ENCODE measurements around the gene FNTB.

Gene FNTB

DNA sequence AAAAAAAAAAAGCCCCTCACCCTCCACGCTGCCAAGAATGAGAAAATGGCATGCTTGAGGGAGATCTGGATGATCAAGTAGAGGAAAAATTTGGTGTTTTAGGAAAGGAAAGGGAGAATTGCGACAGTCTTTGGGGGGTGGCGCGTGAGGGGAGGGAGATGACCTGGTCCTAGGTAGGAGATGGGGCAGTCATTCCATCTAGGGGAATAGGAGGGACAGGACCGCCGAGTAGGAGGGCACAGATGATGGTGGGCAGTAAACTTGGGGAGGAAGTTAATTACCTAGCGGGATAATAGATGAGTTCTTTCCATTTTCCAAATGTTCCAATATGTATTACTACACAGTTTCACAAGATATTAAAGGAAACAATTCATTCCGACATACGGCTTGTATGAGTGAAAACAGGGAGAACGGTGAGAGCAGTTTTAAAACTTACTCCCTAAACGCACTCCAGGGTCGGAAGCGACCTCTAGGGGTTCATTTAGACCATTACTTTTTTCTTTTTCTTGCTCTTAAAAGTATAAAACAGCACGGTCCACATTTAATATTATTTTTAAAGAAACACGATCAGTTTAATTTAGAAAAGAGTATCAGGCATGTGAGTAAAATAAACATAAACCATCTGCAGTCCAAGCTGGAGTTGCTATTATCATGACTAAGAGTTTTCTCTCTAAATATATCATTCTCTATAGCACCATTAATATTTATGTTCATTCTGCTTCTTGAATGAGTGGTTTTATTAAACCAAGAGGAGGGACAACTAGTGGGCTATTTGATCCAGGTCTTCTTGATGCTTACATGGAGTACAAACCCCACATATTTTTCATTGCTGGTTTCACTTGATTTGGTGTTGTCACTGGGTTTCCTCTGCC, 3.0 kb upstream of the FNTB start:
- DNase-seq: peak; percentile 90

DNA sequence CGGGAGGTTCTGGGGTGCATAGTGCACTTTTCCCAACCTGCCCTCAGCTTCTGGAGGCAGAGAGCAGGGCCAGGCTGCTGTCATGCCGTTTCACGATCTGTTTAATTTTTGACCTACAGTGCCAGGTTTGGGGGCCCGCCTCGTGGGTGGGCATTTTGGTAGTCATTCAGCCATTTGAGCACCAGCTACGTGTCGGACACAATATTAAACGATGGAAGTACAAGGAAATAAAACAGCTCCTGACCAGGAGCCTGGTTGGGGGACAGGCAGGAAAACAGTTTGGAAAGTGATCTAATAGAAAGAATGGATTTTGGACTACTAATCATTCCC, 708 bp downstream of the FNTB start:
- DNase-seq: no peak

DNA sequence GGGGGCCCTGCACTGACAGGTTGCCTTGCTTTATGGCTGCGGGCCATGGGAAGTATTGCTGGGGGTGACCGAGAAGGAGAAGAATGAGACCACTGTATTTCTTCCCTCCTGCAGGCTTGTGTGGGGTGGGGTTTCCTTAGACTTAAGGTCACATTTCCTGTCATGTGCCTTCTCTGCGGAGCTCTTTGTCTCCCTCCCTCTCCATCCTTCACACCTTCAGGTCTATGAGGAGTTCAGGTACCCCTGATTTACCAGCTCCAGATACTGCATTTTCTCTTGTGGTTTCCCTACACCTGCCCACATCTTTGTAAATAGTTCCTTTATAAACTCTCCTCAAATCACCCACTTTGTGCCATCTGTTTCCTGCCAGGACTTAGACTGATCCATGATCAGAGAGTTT, 3.6 kb downstream of the FNTB start:
- no peak for DNase-seq

DNA sequence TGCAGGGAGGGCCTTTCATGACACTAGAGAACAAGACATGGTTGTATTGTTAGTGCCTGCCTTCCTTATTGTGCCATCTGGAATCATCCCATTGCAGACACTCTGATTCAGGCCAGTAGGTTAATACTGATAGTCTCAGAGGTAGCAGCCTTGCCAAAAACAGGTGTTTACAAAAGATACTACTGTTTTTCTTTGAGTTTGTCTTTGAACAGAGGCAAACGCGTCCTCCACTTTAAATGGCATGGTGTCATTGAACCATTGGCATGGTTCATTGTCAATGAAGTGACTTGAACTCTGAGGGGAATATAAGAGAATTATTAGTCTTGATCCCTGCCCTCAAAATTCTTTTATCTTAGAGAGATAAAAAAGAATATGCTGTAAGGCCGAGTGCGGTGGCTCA, 4.2 kb downstream of the FNTB start:
- DNase-seq: no peak

DNA sequence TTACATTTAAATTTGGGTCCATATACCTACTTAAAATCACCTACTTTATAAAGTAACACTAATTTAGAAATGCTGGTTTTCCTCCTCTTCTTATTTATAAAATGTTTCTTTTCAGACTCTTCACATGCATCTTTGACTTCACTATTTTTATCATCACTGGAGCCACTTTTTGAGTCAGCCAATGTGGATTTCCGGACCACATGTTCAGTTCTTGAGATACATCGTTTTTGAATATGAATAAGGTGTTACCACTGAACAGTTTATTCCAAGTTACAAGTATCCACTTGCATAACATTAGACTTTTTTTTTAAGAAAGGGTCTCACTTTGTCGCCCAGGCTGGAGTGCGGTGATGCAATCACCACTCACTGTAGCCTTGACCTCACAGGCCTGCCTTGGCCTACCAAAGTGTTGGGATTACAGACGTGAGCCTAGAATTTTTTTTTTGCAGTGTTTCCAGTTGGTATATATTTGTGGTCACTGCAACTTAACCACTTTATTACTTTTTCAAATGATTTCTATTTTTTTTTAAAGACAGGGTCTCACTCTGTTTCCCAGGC, 5.7 kb downstream of the FNTB start:
- no peak for DNase-seq

DNA sequence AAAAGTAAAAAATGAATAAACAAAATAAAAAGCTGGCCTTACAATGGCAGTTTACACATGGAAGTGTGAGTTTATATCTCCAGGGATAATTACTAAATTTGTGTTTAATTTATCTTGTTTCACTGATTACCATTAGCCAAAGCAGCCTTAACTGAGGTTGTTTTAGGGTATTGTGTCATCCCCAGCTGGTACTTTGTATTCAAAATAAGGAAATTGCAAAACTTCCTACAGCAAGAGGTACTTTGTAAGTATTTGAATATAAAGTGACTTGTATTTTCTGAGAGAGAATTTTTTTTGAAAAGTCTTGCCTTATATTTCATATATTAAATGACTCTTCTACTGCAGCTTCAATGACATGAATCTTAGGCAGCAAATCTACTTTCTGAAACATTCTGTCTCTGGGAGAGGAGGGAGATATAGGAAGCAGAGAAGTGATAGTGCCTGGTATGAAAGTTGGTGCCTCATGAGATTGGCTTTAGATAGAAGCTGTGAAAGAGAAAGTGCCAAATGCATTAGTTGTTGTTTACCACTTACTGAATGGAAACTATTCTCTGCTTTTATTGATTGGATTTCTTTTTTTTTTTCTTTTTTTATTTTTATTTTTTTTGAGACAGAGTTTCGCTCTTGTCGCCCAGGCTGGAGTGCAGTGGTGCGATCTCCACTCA, 6.7 kb downstream of the FNTB start:
- DNase-seq: no peak

DNA sequence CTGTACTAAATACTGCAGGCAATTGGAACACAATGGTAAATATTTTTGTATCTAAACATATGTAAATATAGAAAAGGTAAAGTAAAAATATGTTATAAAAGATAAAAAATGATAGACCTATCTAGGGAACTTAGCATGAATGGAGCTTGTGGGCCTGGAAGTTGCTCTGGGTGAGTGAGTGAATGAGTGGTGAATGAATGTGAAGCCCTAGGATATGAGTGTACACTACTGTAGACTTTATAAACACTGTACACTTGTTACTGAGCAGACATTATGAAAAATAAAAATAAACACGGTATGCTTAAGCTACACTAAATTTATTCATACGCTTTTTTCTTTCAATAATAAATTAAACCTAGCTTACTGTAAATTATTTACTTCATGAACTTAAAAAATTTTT, 7.8 kb downstream of the FNTB start:
- no peak for DNase-seq

DNA sequence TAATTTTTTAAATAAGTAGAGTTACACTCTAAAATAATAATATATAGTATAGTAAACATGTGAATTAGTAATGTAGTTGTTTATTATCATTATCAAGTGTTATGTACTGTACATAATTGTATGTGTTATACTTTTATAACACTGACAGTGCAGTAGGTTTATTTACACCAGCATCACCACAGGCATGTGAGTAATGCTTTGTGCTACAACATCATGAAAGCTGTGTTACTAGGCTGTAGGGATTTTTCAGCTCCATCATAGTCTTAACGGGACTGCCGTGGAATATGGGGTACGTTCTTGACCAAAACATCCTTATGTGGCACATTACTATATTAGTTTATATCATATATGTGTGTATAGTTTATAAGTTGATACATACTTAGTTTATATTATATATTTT, 8.6 kb downstream of the FNTB start:
- no peak for DNase-seq

DNA sequence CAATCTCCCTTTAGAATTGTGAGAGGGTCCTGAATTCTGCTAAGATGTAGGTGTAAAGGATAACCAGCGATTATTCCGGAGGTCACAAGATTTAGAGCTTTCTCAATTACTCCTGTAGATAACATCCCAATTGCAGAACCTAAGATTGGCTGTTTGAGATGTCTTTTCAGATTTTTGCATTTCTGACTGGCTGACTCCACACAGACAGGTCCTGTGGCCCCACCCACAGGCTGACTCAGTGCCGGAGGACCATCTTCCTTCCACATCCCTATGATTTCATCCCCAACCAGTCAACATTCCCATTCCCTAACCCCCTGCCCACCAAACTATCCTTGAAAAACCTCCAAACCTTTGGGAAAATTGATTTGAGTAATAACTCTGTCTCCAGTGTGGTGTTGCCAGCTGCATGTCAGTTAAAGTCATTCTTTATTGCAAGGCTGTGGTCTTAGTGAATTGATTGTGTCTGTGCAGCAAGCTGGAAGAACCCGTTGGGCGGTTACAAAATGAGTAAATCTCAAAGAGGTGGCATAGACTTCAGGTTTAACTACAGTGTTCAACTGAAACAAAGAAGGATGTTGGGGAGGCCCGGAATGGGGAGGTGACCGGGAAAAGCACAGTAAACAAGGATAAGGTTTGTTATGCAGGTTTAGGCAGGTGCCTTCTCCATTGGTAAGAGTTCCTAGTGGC, 10.6 kb downstream of the FNTB start:
- DNase-seq: no peak

DNA sequence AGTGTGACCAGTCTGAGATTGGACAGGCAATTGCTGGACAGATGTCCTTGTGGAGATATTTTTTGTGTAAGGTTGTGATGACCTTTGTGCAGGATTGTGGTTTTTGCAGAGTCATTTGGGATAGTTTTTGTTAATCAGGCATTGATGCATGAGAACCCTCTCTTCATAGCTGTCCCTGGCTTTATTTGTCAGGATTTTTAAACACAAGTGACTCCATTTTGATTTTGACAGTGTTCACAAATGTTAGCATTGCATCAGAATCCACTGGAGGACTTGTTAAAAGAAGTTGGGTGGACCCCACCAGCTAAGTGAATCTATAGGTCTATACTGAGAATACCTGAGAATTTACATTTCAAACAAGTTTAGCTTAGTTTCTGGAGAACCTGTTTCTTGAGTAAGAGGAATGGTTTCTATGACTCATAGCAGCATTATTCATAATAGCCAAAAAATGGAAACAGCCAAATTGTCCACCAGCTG, 11.8 kb downstream of the FNTB start:
- no peak for DNase-seq

DNA sequence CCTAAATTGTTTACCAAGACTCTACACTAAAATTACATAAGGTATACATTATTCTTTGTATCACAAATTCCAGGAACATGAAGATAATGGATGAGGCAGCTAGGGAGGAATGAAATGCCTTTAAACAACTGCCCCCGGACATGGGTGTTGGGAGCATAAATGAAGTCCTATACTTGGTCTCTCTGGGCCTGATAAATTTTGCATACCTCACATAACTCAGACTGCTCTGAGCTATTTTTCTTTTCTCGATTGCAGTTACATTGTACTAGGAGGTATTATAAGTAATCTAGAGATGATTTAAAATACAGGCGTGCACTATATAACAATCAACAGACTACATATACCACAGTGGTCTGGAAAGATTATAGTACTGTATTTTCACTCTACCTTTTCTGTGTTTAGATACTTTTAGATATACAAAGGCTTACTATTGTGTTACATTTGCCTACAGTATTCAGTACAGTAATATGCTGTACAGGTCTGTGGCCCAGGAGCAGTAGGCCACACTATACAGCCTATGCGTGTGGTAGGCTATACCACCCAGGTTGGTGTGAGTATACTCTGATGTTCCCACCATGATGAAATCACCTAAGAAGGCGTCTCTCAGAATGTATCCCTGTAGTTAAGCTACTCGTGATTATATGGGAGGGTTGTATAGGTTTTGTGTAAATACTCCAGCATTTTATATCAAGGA, 14.3 kb downstream of the FNTB start:
- no peak for DNase-seq

DNA sequence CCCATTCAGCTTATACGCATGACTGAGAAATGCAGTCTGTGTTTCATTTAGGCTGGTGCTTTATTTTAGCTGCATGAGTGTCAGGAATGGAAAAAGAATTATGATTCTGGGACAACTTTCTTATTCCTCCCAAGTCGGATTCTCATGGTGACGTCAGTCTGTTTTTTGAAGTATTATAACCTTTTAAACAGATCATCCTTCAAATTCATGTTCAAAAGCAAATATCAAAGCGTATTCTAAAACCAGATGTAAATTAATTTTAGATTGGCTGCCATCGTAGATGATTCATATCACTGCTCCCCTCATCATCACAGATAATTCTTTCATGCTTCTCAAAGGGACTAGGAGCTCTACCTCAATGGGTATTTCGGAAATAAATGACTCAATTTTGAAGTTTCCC, 15.0 kb downstream of the FNTB start:
- DNase-seq: no peak

DNA sequence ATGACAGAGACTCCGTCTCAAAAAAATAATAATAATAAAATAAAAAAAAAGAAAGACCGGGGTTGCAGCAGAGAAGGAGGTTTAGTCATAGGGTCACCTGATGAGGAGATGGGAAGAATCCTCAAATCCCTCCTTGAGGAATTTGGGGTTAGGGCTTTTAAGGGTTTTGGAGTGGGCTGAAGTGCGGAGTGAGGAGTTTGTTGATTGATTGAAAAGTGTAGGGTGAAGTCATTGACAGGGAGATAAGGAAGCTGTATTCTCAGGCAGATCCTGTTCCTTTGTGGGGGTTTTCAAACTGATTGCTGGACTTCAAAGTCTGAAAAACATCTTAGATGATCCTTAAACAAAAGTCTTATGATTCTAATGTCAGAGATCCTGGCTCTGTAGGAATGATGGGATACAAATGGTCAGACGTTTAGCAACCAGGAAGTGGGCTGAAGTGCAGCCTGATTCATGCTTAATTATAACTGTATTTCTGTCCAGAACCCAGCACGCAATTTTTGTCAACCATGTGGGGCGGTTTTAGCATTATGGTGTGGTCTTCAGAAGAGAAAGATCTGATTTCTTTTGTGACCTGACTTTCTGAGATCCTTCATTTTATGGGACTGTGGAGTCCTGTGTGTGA, 16.0 kb downstream of the FNTB start:
- DNase-seq: no peak

DNA sequence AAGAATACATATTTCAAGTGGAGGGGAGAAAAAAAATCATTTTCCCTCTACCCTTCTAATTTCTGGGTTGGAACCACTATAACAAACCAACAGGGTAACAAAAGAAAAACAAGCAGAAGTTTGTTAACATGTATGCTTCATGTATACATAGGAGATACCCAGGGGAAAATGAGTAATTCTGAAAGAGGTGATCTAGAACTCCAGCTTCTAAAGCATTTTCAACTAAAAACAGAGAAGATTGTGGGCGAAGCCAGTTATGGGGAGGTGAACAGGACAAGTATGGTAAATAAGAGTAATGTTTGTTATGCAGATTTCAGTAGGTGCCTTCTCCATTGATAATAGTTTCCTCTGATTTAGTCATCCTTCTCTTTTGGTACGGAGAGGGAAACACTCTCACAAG, 16.7 kb downstream of the FNTB start:
- no peak for DNase-seq

DNA sequence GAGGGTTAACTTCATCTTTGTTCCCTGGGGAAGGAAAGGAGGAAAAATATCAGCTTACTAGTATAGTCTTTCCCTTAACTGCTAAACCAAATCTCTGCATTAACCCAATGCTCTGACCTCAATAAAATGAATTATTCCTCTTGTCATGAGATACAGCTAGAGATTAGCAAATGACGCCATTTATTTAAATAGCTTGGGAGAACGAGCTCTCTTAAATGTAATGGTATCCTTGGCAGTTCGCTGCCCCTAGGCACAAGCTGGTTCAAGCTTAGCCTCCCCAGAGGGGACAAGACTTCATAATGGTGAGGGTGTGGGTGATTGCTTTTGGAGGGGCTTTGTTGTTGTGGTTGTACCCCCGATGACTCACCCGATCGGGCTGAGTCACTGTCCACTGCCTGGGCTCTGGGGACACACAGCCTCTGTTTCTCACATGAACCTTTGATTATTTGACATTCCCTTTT, 19.6 kb downstream of the FNTB start:
- no peak for DNase-seq

DNA sequence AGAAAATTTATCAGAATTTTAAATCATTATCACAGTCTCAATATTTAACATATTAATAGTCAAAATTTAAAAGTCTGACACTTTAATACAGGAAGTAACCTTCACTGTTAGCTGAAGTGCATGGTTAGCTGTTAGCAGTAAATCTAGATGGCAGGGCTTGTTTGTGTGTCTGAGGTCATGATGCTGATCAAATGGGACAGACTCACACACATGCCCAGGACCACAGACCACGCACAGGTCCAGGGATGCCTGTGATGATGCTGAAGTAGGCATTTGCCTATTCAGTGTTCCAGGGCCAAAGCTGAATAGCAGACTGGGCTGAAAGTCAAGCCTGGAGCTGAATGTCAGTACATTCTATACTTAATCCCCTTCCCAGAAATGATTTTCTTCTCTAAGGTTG, 20.5 kb downstream of the FNTB start:
- DNase-seq: no peak

DNA sequence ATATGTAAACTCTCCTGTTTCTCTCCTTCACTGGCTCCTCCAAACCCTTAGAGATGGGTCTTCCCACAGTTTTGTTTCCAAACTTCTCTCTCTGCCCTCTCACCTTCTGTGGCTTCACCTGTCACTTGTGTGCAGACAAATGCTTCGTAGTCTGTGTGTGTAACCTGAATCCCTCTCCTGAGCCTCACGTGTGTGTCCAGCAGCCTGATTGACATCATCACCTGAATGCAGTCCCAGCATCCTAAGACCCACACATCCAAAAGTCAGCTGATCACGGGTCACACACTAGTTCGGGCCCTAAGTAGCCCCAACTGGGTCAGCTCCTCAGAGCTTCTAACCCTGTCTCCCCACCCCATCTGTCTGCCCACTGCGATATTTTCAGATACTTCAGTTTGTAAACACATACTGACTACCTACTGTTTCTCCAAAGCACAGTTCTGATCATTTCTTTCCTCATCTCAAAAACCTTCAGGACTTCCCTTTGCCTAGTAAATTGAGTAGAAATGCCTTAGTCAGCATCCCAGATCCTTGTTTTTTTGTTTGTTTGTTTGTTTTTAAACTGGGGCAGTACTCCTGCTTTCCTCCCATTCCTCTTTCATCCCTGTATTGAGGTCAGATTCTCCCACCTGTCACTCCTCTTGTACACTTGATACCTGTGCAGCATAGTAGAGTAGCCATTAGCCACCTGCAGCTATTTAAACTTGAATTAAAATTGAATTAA, 23.7 kb downstream of the FNTB start:
- no peak for DNase-seq

DNA sequence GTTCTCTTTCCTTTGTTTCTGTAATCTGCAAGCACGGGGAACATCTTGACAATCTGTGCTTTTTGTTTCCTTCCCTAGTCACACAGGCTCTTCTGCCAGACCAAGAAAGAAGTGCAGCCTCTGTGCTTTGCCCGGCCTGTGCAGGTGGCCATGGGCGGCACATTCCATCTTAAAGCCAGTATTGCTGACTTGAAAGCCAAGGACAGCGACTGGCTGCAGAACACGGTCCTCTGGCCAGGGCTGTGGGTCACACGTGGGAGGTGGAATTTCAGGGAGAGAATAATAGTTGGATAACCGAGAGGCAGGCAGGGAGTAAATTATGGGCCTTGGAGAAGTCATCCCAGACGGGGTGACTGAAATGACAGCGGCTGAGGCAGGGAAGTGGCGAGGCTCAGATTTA, 24.8 kb downstream of the FNTB start:
- DNase-seq: no peak

DNA sequence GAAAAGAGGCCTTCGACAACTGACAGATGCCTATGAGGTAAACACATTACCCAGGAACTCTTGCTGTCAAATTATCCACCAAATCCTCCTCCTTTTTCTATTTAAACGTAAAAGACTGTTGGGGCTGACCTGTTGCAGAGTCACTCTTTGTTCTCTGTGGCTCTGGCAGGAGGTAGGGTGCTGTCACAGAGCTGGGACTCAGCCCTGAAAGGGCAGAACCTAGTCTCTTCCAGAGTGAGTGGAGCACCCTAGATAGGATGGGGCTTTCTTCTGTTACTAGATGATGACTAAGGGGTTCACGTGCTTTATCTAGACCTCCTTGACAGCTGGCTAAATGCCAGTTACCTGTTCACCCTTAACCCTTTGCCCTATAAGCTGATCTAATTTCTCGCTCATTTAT, 25.7 kb downstream of the FNTB start:
- DNase-seq: no peak

DNA sequence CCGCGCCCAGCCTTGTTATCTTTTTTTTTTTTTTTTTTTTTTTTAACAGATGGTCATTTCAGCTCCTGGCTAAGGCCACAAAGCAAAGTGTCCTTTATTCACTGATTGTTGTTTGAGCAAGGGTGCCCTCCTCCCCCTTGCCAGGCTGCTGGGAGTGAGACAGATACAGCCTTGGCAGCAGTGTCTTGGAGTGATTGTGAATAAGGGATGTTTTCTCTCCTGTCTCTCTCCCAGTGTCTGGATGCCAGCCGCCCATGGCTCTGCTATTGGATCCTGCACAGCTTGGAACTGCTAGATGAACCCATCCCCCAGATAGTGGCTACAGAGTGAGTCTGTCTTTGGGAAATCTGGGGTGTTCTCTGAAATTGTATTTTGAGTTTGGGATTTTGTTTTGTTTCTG, 28.7 kb downstream of the FNTB start:
- no peak for DNase-seq

DNA sequence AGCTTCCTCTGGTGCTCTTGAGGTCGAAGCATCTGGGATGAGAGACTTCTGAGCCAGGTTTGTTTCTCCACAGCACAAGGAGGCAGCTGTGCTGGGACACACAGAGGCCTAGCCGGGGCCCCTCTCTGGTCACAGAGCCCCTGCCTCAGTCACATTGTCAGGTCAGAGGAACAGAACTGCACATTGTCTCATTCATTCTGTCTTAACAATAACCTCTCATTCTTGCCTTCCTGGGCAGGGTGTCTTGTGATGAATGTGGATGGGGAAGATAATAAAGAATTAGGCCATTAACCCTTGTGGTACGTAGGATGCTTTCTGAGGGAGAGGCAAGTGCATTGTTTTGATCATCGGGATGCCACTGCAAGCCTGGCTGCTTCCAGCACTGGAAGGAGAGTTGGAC, 29.8 kb downstream of the FNTB start:
- DNase-seq: no peak
